GM19324 (cell line): ENCODE results near the gene CACNA1B.
"Not testable (repeated sequence)": the region's sequence is repeated elsewhere in the genome, so short reads cannot be mapped to it uniquely, and the experiment has no call there.

Experiments
- ATAC-seq: cut with Tn5 transposase; IDR thresholded peaks from one replicate; pipeline ENCODE4 v1.9.1; 2021; ENCODE audit warnings: mild to moderate bottlenecking, moderate library complexity; ENCODE audit not compliant: unreplicated experiment, low FRiP score

Gene CACNA1B

GRCh38 chr9:138122676-138123075 is 245.1 kb downstream of the CACNA1B start:
- ATAC-seq: no peak

GRCh38 chr9:138123086-138123485 is 245.5 kb downstream of the CACNA1B start:
- ATAC-seq: no peak

- ATAC-seq: not testable (repeated sequence)
Measured at GRCh38 chr9:138126090-138126857, 248.7 kb downstream of the CACNA1B start.

DNA sequence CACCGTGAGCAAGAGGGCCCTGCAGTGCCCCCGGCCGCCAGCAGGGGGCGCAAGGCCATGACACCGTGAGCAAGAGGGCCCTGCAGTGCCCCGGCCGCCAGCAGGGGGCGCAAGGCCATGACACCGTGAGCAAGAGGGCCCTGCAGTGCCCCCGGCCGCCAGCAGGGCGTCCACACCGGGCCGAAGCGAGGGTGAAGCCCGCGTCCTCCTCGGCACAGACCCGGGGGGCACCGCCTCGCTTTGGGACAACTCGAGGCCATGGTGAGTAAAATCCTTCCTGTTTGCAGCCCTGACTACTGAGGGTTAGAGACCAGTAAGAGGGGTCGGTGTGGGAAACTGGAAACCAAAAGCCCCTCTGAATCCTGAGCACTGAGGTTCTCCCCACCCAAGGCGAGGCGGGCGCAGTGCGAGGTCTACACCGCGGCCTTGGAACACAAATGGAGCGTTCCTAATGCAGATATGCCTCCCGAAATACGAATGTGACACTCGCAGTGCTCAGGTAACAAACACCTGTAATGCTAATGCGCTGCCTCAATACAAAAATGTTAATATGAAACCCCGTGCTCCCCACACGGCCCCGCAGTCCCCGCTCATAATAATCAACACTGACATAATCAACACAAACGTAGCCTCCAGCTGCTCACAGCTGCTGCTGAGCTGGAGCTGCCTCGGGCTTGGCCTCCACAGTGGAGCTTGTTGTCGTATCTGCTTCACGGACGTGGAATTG is 249.4 kb downstream of the CACNA1B start:
- ATAC-seq: not testable (repeated sequence)

GRCh38 chr9:138128027-138128426 is 250.4 kb downstream of the CACNA1B start:
- ATAC-seq: not testable (repeated sequence)

DNA sequence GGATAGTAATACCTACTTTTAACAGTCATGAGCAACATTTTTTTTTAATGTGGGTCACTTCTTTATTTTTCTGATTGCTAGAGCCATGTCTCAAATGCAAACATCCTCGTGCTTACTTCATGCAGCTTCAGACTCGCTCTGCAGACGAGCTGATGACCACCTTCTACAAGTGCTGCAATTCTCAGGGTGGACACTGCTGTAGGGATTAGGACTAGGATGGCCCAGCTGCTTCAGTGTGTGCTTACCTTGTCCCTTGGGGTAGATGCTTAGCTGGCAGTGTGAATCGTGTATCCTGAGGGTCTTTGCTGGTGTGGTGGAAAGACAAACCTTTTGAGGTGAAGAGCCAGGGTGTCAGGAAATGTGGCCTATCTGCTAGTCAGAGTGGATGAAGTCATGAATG is 251.7 kb downstream of the CACNA1B start:
- ATAC-seq: not testable (repeated sequence)

DNA sequence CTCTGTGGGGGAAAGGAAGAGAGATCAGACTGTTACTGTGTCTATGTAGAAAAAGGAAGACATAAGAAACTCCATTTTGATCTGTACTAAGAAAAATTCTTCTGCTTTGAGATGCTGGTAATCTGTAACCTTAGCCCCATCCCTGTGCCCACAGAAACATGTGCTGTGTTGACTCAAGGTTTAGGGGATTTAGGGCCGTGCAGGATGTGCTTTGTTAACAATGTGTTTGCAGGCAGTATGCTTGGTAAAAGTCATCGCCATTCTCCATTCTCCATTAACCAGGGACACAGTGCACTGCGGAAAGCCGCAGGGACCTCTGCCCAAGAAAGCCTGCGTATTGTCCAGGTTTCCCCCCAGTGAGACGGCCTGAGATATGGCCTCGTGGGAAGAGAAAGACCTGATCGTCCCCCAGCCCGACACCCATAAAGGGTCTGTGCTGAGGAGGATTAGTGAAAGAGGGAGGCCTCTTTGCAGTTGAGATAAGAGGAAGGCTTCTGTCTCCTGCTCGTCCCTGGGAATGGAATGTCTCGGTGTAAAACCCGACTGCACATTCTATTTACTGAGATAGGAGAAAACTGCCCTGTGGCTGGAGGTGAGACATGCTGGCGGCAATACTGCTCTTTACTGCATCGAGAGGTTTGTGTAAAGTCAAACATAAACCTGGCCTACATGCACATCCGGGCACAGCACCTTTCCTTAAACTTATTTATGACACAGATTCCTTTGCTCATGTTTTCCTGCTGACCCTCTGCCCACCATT is 255.5 kb downstream of the CACNA1B start:
- ATAC-seq: not testable (repeated sequence)

GRCh38 chr9:138134581-138134980 is 257.0 kb downstream of the CACNA1B start:
- not testable (repeated sequence) for ATAC-seq

- not testable (repeated sequence) for ATAC-seq
Measured at GRCh38 chr9:138139096-138139495, 261.5 kb downstream of the CACNA1B start.

- not testable (repeated sequence) for ATAC-seq
Measured at GRCh38 chr9:138140980-138141379, 263.4 kb downstream of the CACNA1B start.

- ATAC-seq: not testable (repeated sequence)
Measured at GRCh38 chr9:138142528-138143244, 265.1 kb downstream of the CACNA1B start.

GRCh38 chr9:138143491-138143890 is 265.9 kb downstream of the CACNA1B start:
- not testable (repeated sequence) for ATAC-seq

DNA sequence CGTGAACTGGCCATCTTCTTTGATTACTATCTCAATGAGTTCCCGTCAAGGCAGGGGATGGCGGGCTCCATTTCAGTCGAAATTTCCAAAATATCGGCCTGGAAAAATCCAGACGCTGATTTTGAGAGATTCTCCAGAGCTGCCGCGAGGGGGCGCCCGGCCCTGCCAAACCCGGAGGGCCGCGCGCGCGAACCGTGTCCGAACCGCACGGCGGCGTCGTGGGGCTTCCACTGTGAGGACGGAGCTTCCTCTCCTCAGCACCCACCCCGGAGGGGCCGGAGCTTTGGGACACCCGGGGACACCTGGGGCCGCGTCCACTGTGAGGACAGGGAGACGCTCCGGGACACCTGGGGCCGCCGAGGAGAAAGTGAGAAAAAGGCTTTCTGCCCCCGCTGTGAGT is 270.0 kb downstream of the CACNA1B start:
- ATAC-seq: not testable (repeated sequence)

GRCh38 chr9:138149672-138150656 is 272.4 kb downstream of the CACNA1B start:
- not testable (repeated sequence) for ATAC-seq

- ATAC-seq: not testable (repeated sequence)
Measured at GRCh38 chr9:138155788-138156187, 278.2 kb downstream of the CACNA1B start.

DNA sequence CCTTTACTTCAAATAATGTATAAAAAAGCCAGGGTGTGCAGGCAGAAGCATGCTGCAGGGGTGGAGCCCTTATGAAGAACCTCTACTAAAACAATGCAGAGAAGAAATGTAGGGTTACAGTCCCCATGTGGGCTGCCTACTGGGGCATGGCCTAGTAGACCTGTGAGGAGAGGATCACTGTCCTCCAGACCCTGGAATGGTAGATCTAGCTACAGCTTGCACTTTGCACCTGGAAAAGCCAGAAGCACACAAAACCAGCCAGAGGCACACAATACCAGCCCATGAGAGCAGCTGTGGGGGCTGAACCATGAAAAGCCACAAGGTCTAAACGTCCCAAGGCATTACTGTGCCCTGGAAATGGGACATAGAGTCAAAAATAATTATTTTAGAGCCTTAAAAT is 289.2 kb downstream of the CACNA1B start:
- not testable (repeated sequence) for ATAC-seq
